ENCODE results near the gene RCAN2. TPM values are rescaled to one million over a fixed set of nuclear protein-coding genes. Genes with fewer than 3 reads are reported as not detected.
A peak's percentile ranks its signal among the peaks of the same experiment; 100 is the strongest.

RCAN2 gene
- not detected for polyA plus RNA-seq (2012; ENCODE audit: low read depth, missing spikeins)

- no peak for TF ChIP-seq PAX5 (IDR thresholded peaks at IDR 0.05; ENCODE audit: insufficient read depth, low read length, severe bottlenecking)
- TF ChIP-seq POU2F2 (IDR thresholded peaks at IDR 0.05; ENCODE audit: low read depth, low read length), result no peak
- TF ChIP-seq SPI1 (IDR thresholded peaks at IDR 0.05; ENCODE audit: low read depth, low read length), result no peak
- no peak for TF ChIP-seq TAF1 (IDR thresholded peaks at IDR 0.05; ENCODE audit: low read depth, low read length)
- no peak for TF ChIP-seq POLR2A (IDR thresholded peaks at IDR 0.05; ENCODE audit: low read depth, low read length)
- no peak for TF ChIP-seq POLR2AphosphoS5 (IDR thresholded peaks at IDR 0.05; ENCODE audit: low read depth, low read length)
- peak; percentile 35 for DNase-seq (ENCODE audit: insufficient read length, low spot score)
- no peak for FAIRE-seq
Observed at GRCh38 chr6:46491201-46491627, at the start of gene RCAN2. Gene RCAN2, minus strand, starts transcription at chr6:46491449.

GRCh38 chr6:46539866-46540265, 48.6 kb upstream of the RCAN2 start:
- no peak for TF ChIP-seq POU2F2 (IDR thresholded peaks at IDR 0.05; ENCODE audit: low read depth, low read length)
- no peak for TF ChIP-seq POLR2A (IDR thresholded peaks at IDR 0.05; ENCODE audit: low read depth, low read length)
- no peak for TF ChIP-seq SPI1 (IDR thresholded peaks at IDR 0.05; ENCODE audit: low read depth, low read length)
- no peak for TF ChIP-seq TAF1 (IDR thresholded peaks at IDR 0.05; ENCODE audit: low read depth, low read length)
- TF ChIP-seq PAX5 (IDR thresholded peaks at IDR 0.05; ENCODE audit: insufficient read depth, low read length, severe bottlenecking), result no peak
- TF ChIP-seq POLR2AphosphoS5 (IDR thresholded peaks at IDR 0.05; ENCODE audit: low read depth, low read length), result no peak
- FAIRE-seq (no peak), DNase-seq (ENCODE audit: insufficient read length, low spot score) (no peak)

GRCh38 chr6:46538800-46539480, 47.7 kb upstream of the RCAN2 start:
- FAIRE-seq, result no peak
- no peak for DNase-seq (ENCODE audit: insufficient read length, low spot score)
- TF ChIP-seq POLR2AphosphoS5 (IDR thresholded peaks at IDR 0.05; ENCODE audit: low read depth, low read length) (no peak), POU2F2 (IDR thresholded peaks at IDR 0.05; ENCODE audit: low read depth, low read length) (no peak), SPI1 (IDR thresholded peaks at IDR 0.05; ENCODE audit: low read depth, low read length) (no peak), TAF1 (IDR thresholded peaks at IDR 0.05; ENCODE audit: low read depth, low read length) (no peak)

- no peak for DNase-seq (ENCODE audit: insufficient read length, low spot score)
- FAIRE-seq, result no peak
- TF ChIP-seq POU2F2 (IDR thresholded peaks at IDR 0.05; ENCODE audit: low read depth, low read length), result no peak
- TF ChIP-seq TAF1 (IDR thresholded peaks at IDR 0.05; ENCODE audit: low read depth, low read length), result no peak
- TF ChIP-seq PAX5 (IDR thresholded peaks at IDR 0.05; ENCODE audit: insufficient read depth, low read length, severe bottlenecking), result no peak
- no peak for TF ChIP-seq POLR2A (IDR thresholded peaks at IDR 0.05; ENCODE audit: low read depth, low read length)
- TF ChIP-seq POLR2AphosphoS5 (IDR thresholded peaks at IDR 0.05; ENCODE audit: low read depth, low read length), result no peak
- no peak for TF ChIP-seq SPI1 (IDR thresholded peaks at IDR 0.05; ENCODE audit: low read depth, low read length)
Observed at GRCh38 chr6:46530896-46531295, 39.6 kb upstream of the RCAN2 start.

GRCh38 chr6:46528961-46529750, 37.9 kb upstream of the RCAN2 start:
- no peak for FAIRE-seq
- no peak for DNase-seq (ENCODE audit: insufficient read length, low spot score)
- TF ChIP-seq POLR2AphosphoS5 (IDR thresholded peaks at IDR 0.05; ENCODE audit: low read depth, low read length) (no peak), SPI1 (IDR thresholded peaks at IDR 0.05; ENCODE audit: low read depth, low read length) (no peak)

GRCh38 chr6:46526607-46527006, 35.4 kb upstream of the RCAN2 start:
- no peak for DNase-seq (ENCODE audit: insufficient read length, low spot score)
- no peak for TF ChIP-seq TAF1 (IDR thresholded peaks at IDR 0.05; ENCODE audit: low read depth, low read length)
- TF ChIP-seq POU2F2 (IDR thresholded peaks at IDR 0.05; ENCODE audit: low read depth, low read length), result no peak
- no peak for TF ChIP-seq POLR2A (IDR thresholded peaks at IDR 0.05; ENCODE audit: low read depth, low read length)
- no peak for TF ChIP-seq PAX5 (IDR thresholded peaks at IDR 0.05; ENCODE audit: insufficient read depth, low read length, severe bottlenecking)
- no peak for TF ChIP-seq POLR2AphosphoS5 (IDR thresholded peaks at IDR 0.05; ENCODE audit: low read depth, low read length)
- no peak for TF ChIP-seq SPI1 (IDR thresholded peaks at IDR 0.05; ENCODE audit: low read depth, low read length)
- no peak for FAIRE-seq

- no peak for TF ChIP-seq POLR2A (IDR thresholded peaks at IDR 0.05; ENCODE audit: low read depth, low read length)
- TF ChIP-seq PAX5 (IDR thresholded peaks at IDR 0.05; ENCODE audit: insufficient read depth, low read length, severe bottlenecking), result no peak
- no peak for TF ChIP-seq POLR2AphosphoS5 (IDR thresholded peaks at IDR 0.05; ENCODE audit: low read depth, low read length)
- no peak for TF ChIP-seq TAF1 (IDR thresholded peaks at IDR 0.05; ENCODE audit: low read depth, low read length)
- TF ChIP-seq SPI1 (IDR thresholded peaks at IDR 0.05; ENCODE audit: low read depth, low read length), result no peak
- TF ChIP-seq POU2F2 (IDR thresholded peaks at IDR 0.05; ENCODE audit: low read depth, low read length), result no peak
- FAIRE-seq (no peak), DNase-seq (ENCODE audit: insufficient read length, low spot score) (no peak)
Observed at GRCh38 chr6:46525583-46525982, 34.3 kb upstream of the RCAN2 start.

- FAIRE-seq (no peak), DNase-seq (ENCODE audit: insufficient read length, low spot score) (no peak)
- TF ChIP-seq TAF1 (IDR thresholded peaks at IDR 0.05; ENCODE audit: low read depth, low read length) (no peak), POU2F2 (IDR thresholded peaks at IDR 0.05; ENCODE audit: low read depth, low read length) (no peak), SPI1 (IDR thresholded peaks at IDR 0.05; ENCODE audit: low read depth, low read length) (no peak), POLR2AphosphoS5 (IDR thresholded peaks at IDR 0.05; ENCODE audit: low read depth, low read length) (no peak), POLR2A (IDR thresholded peaks at IDR 0.05; ENCODE audit: low read depth, low read length) (no peak), PAX5 (IDR thresholded peaks at IDR 0.05; ENCODE audit: insufficient read depth, low read length, severe bottlenecking) (no peak)
Observed at GRCh38 chr6:46521464-46521971, 30.3 kb upstream of the RCAN2 start.

- FAIRE-seq (no peak), DNase-seq (ENCODE audit: insufficient read length, low spot score) (no peak)
- TF ChIP-seq TAF1 (IDR thresholded peaks at IDR 0.05; ENCODE audit: low read depth, low read length) (no peak), POLR2AphosphoS5 (IDR thresholded peaks at IDR 0.05; ENCODE audit: low read depth, low read length) (no peak), POLR2A (IDR thresholded peaks at IDR 0.05; ENCODE audit: low read depth, low read length) (no peak), SPI1 (IDR thresholded peaks at IDR 0.05; ENCODE audit: low read depth, low read length) (no peak), PAX5 (IDR thresholded peaks at IDR 0.05; ENCODE audit: insufficient read depth, low read length, severe bottlenecking) (no peak), POU2F2 (IDR thresholded peaks at IDR 0.05; ENCODE audit: low read depth, low read length) (no peak)
Observed at GRCh38 chr6:46517202-46517601, 26.0 kb upstream of the RCAN2 start.

Data from GM12891 (cell line).